Lower lobe of right lung (tissue), 2 donors: ENCODE measurements around the gene SMAD7. TPM values are rescaled to one million over a fixed set of nuclear protein-coding genes. Genes with fewer than 3 reads are reported as not detected.
A peak's percentile ranks its signal among the peaks of the same experiment; 100 is the strongest.

Experiments
- ATAC-seq, 2 donors: fragments of 200-7000 bp; cut with Tn5 transposase; one replicate each; pipeline ENCODE4 v1.9.1; 2020 to 2022; ENCODE audit warnings: mild to moderate bottlenecking in 2 of 2, moderate library complexity in 2 of 2
- DNase-seq: peaks from one replicate; pipeline ENCODE4 v3.0.0-alpha.2; 2020
- H3K27ac ChIP-seq: fragments of 200-600 bp; one replicate; pipeline ENCODE4 v1.8.0; 2022
- H3K27me3 ChIP-seq: fragments of 200-600 bp; one replicate; pipeline ENCODE4 v1.8.0; 2022; ENCODE audit warnings: low read depth
- H3K36me3 ChIP-seq: fragments of 200-600 bp; one replicate; pipeline ENCODE4 v1.8.0; 2022; ENCODE audit warnings: mild to moderate bottlenecking
- H3K4me1 ChIP-seq: fragments of 200-600 bp; one replicate; pipeline ENCODE4 v1.8.0; 2022
- H3K4me3 ChIP-seq: fragments of 200-600 bp; one replicate; pipeline ENCODE4 v1.8.0; 2022; ENCODE audit warnings: mild to moderate bottlenecking
- H3K9me3 ChIP-seq: fragments of 200-600 bp; one replicate; pipeline ENCODE4 v1.8.0; 2022
- intact Hi-C: fragments of 100-400 bp; cut with DNase I; formaldehyde crosslinking; loops from one replicate; pipeline ENCODE4 v1.11.0; 2022
- total RNA-seq: library from RNA; stranded (reverse); fragmentation: NEBNext Ultra II Directional; extraction: Animal tissue kit (Norgen Biotek cat#: 25700); gene quantifications from one replicate; pipeline ENCODE4 v1.2.1, GENCODE V29; 2021
- TF ChIP-seq, protein P1 (sequence below): fragments of 200-600 bp; IDR thresholded peaks from one replicate; pipeline ENCODE4 v1.8.0; 2022; ENCODE audit warnings: antibody characterized with exemption, mild to moderate bottlenecking
- donor health status: DM: no; HTN: yes; CAD: no; lungs with severe emphysema.

SMAD7 gene
- total RNA-seq, 1 donor from 2014 or later, result 63.4 TPM

DNA sequence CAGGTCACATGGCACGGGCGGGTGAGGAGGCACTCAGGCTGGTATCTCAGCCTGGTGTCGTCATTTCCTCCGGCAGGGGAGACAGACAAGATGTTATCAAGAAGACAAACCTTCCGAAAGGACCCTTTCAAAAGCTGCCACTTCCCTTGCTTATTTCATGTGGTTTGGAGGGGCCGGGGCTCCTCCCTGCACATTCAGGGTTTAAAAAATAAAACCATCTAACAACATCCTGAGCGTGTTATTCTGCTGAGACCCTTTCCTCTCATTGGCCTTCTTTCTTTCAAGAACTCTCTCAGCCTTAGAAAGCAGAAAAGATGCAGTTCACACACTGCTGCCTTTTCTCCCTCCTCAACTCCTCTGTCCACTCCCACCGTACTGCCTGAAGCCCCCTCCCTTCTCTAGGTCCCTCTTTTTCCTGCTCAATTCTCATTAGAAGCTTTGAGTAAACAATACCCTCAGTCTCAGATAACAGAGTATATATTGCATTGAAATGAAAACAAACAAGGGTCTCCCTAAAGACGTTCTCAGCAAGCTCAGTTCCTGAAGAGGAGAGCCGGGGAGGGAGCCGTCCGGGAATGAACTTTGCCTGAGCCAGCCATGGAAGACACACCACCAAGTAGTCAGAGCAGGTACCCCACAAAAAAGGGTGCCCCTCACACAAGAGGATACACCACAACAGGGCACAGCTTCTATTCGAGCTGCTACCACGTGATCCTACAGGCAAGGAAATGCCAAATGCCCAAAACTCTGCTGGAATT, 9.7 kb downstream of the SMAD7 start:
- no peaks in the 10 kb centered on the region for H3K27me3 ChIP-seq
- peak overlapping the region; percentile 90 for H3K4me3 ChIP-seq
- DNase-seq (no peak), ATAC-seq (peak; percentile 1 to 26)
- H3K36me3 ChIP-seq, result peaks cover 49% of the 10 kb centered on the region
- H3K9me3 ChIP-seq, result no peaks in the 10 kb centered on the region
- intact Hi-C loops, result no loop called here
- H3K27ac ChIP-seq, result peak overlapping the region; percentile 94
- H3K4me1 ChIP-seq, result peaks cover 98% of the 10 kb centered on the region
- TF ChIP-seq, protein P1, sequence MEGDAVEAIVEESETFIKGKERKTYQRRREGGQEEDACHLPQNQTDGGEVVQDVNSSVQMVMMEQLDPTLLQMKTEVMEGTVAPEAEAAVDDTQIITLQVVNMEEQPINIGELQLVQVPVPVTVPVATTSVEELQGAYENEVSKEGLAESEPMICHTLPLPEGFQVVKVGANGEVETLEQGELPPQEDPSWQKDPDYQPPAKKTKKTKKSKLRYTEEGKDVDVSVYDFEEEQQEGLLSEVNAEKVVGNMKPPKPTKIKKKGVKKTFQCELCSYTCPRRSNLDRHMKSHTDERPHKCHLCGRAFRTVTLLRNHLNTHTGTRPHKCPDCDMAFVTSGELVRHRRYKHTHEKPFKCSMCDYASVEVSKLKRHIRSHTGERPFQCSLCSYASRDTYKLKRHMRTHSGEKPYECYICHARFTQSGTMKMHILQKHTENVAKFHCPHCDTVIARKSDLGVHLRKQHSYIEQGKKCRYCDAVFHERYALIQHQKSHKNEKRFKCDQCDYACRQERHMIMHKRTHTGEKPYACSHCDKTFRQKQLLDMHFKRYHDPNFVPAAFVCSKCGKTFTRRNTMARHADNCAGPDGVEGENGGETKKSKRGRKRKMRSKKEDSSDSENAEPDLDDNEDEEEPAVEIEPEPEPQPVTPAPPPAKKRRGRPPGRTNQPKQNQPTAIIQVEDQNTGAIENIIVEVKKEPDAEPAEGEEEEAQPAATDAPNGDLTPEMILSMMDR, result no peak

DNA sequence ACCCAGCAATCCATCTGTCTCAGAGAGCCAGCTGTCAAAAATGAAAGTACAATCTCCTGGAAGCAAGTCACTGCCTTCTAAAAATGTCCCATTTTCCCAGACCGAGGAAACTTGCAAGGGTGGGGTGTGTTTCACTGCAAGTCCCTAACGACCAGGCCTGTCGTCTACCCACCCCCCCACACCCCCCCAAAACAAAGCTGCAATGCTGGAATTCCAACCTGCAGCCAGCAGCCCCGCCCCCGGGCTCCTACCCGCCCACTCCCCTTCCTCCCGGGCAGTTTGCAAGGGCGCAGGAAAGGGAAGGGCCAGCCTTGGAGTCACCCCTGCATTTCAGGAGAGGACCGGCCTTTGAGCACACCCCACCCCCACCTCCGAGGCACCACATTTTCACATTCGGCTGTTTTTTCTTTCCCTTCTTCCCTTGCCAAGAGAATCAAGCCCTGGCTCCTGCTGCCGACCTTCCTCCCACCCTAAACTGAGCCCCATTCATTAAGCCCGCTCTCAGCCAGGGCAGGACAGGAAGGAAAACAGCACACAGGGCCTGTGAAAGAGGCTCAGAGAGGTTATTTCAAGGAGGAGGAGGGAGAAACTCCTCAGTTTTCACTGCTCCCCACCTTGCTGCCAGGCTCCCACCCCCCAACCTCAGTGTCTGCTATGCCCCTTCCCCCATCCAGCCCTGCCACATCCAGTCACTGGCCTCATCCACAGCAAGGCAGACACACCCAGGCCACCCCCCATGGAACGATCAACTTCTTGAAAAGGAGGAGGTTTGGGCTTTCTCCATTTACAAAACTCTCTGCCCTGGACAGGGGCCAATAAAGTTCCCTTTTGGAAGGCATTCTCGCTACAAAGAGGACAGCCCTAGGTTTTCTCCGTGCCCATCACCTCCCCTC, 11.3 kb downstream of the SMAD7 start:
- DNase-seq (no peak), ATAC-seq (peak; percentile 5 to 23)
- intact Hi-C loops, result no loop called here
- H3K27me3 ChIP-seq, result no peaks in the 10 kb centered on the region
- peak overlapping the region; percentile 94 for H3K27ac ChIP-seq
- peaks cover 95% of the 10 kb centered on the region for H3K4me1 ChIP-seq
- TF ChIP-seq, protein P1, result no peak
- peak overlapping the region; percentile 90 for H3K4me3 ChIP-seq
- H3K9me3 ChIP-seq, result no peaks in the 10 kb centered on the region
- H3K36me3 ChIP-seq, result peaks cover 39% of the 10 kb centered on the region

DNA sequence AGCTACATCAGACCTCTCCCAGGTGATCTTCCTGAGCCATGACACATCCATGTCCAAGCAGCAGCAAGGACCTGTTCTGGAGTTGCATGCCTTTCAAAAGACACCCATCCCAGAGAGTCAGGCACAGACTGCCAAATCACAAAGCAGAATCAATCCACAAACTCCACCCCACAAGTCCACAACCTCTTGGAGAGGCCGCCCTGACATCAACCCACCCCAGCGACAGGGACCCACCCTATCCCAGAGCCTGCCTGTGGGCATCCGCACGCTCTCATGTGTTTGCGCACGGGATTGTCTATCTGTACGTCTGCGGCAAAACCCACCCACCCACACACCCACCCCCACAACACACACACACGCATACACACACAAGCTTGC, 11.9 kb downstream of the SMAD7 start:
- ATAC-seq (no peak), DNase-seq (no peak)
- Histone ChIP-seq H3K4me3 (peak overlapping the region; percentile 90), H3K4me1 (peaks cover 95% of the 10 kb centered on the region), H3K36me3 (peaks cover 39% of the 10 kb centered on the region), H3K27ac (peak overlapping the region; percentile 94), H3K9me3 (no peaks in the 10 kb centered on the region), H3K27me3 (no peaks in the 10 kb centered on the region)
- TF ChIP-seq, protein P1, result no peak
- intact Hi-C loops, result no loop called here

DNA sequence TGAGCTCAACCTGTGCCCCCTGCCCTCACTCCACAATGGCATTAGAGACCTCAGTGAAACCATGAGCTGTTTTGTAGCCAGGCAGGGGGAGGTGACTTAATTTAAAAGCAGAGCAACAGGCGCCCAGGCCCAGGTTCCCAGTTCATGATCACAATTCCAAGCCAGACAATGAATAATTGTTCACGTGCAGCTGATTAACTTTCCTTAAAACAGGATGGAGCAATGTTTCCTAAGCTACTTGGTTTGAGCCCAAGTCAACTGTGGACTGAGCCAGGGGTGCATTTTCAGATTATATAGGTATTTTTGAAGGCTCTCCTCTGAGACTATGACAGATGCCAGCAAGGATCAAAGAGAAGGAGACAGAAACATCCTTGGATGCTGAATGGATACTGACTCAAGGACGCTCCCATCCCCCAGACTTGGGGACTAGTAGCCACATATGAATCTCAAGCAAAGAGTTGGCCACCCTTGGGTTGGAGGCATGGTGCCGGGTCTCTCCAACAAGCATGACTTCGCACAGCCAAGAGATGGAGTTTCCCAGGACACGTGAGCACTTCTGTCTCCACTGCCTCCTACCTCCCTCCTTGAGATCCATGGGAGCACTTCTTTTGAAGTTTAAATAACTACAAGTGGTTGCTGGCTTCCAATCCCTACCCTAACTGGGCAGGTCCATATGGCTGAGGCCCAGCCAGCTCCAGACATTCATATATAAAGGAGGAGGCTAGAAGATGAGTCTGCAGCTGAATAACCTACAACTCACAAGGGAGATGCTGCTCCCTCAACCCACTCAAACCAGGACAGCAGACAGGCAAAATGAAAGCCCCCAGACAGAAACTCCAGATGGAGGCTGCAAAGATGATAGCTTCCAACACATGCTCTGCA, 12.7 kb downstream of the SMAD7 start:
- Histone ChIP-seq H3K9me3 (no peaks in the 10 kb centered on the region), H3K36me3 (peaks cover 39% of the 10 kb centered on the region), H3K27ac (peak overlapping the region; percentile 94), H3K4me1 (peaks cover 95% of the 10 kb centered on the region), H3K27me3 (no peaks in the 10 kb centered on the region), H3K4me3 (peak overlapping the region; percentile 90)
- DNase-seq (no peak), ATAC-seq (peak; percentile 26 to 33)
- TF ChIP-seq, protein P1, result no peak
- intact Hi-C loops, result no loop called here

DNA sequence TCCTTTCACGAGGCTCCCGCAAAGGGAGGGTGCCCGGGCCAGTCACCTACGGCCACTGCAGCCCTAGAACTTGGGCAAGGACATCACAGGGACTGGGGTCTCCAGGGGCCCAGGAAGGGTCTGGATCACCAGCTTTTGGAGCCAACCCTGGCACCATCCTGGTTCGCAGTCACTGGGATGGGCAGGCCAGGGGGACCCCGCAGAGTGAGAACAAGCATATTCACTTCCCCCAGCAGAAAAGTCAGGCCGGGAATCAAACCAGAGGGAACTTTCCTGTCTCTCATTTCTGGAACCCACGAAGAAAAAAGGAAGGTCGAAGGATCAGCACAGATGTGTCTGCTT, 15.4 kb downstream of the SMAD7 start:
- Histone ChIP-seq H3K4me3 (peak overlapping the region; percentile 41), H3K4me1 (peaks cover 95% of the 10 kb centered on the region), H3K27me3 (no peaks in the 10 kb centered on the region), H3K36me3 (peaks cover 22% of the 10 kb centered on the region), H3K9me3 (no peaks in the 10 kb centered on the region), H3K27ac (peak overlapping the region; percentile 78)
- ATAC-seq (no peak), DNase-seq (no peak)
- intact Hi-C loops, result no loop called here
- TF ChIP-seq, protein P1, result no peak
